Fibroblast of the aortic adventitia (primary cell): ENCODE data around the gene PSMB2. TPM values are rescaled to one million over a fixed set of nuclear protein-coding genes. Genes with fewer than 3 reads are reported as not detected.

ENCODE experiments used
- DNase-seq: peaks from one replicate; pipeline ENCODE4 v3.0.0-alpha.2; 2010; ENCODE audit warnings: low read depth
- H3K4me3 ChIP-seq: 2 replicates; pipeline ENCODE4 v1.5.1; 2011; ENCODE audit warnings: low read depth, mild to moderate bottlenecking, control low read depth, low read length, moderate library complexity
- total RNA-seq: library from RNA; depleted of rRNA; stranded (reverse); fragments of >200 nt; gene quantifications from 2 replicates; pipeline ENCODE4 v1.2.3, GENCODE V29; 2012; ENCODE audit warnings: low replicate concordance
- TF ChIP-seq, protein P1 (sequence below): IDR thresholded peaks from 2 replicates; pipeline ENCODE4 v1.5.1; 2011; ENCODE audit warnings: mild to moderate bottlenecking, low read length, control low read depth, inconsistent platforms; ENCODE audit not compliant: insufficient read depth

The PSMB2 gene
- total RNA-seq, 1 donor: 22.1 TPM

DNA sequence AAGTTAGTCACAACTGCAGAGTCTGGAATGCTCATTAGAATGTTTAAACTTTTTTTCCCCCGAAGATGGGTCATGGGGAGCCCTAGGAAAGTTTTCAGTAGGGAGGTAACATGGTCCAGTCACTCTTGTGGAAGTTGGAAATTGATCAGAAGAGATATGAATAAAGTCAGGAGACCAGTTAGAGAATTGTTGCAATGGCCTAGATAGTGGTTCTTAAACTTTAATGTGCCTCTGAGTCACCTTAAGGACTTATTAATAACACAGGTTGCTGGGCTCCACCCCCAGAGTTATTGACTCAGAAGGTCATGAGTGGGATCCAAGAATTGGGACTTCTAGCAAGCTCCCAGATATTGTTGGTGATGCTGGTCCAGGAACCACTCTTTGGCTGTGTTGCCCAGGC, 71.4 kb downstream of the PSMB2 start:
- DNase-seq: peak; percentile 74
- no peak overlapping the region for H3K4me3 ChIP-seq
- TF ChIP-seq, protein P1, sequence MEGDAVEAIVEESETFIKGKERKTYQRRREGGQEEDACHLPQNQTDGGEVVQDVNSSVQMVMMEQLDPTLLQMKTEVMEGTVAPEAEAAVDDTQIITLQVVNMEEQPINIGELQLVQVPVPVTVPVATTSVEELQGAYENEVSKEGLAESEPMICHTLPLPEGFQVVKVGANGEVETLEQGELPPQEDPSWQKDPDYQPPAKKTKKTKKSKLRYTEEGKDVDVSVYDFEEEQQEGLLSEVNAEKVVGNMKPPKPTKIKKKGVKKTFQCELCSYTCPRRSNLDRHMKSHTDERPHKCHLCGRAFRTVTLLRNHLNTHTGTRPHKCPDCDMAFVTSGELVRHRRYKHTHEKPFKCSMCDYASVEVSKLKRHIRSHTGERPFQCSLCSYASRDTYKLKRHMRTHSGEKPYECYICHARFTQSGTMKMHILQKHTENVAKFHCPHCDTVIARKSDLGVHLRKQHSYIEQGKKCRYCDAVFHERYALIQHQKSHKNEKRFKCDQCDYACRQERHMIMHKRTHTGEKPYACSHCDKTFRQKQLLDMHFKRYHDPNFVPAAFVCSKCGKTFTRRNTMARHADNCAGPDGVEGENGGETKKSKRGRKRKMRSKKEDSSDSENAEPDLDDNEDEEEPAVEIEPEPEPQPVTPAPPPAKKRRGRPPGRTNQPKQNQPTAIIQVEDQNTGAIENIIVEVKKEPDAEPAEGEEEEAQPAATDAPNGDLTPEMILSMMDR: no peak

DNA sequence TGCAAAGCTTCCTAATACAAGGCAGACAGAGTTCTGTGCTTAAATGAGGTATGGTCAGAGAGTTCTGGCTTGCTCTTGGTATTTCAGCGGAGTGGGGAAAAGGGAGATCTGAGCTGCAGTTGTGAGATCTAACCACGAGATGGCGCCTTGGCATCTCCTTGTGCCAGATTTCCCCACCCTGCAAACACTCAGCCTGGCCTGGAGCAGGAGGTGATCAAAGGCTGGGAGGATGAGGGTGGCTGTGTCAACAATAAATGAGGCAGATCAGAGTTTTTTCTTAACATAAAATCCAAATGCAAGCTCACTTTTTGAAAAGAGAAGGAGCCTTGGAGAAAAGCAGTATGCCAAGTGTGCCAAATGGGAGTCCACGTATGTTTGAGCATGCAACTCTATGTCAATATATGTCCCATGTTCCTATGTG, 72.3 kb downstream of the PSMB2 start:
- H3K4me3 ChIP-seq: no peak overlapping the region
- peak; percentile 76 for DNase-seq

DNA sequence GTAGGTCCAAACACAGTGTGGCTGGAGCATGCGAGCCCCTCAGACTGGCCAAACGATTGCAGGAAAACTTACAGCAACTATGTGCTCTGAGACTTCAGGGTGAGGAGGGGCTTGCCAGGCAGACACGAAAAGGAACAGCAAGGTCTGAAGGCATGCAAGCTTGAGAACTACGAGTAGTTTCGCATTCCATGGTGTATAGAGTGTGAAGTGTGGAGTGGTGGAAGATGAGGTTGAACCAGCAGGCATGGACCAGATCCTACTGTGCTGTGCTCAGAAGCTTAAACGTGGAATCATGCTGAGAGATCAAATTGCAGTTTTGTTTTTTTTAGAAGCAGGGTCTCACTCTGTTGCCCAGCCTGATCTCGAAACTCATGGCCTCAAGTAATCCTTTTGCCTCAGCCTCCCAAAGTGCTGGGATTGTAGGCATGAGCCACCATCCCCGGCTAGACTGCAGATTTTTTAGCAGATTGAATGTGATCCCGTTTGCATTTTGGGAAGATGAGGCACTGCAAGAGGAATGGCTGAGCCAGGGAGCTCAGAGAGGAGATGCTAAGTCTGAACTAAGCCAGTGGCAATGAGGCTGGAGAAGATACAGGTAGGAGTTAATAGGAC, 73.3 kb downstream of the PSMB2 start:
- TF ChIP-seq, protein P1: no peak
- no peak for DNase-seq
- H3K4me3 ChIP-seq: no peak overlapping the region

More for the DNA sequence above, 72.3 kb downstream of the PSMB2 start:
- TF ChIP-seq, protein P1: peak; percentile 85

DNA sequence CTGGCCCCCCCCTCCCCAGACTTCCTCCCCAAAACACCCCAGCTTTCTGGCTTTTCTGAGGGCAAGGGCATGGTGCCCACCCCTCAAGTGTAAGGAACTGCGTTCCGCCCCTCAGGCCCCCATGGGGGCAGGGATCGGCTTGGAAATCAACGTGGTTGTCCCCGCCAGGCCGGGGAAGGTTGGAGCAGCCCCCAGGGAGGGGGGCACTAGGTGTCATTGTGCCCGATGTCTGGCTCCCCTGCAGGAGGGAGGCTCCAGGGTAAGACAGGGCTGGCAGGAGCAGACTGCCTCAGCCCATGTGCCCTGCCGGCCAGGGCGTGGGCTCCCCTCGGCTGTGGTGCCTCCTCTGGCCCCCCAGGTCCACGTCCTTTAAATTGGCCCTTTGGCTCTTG, 75.6 kb downstream of the PSMB2 start:
- TF ChIP-seq, protein P1: no peak
- DNase-seq: no peak
- H3K4me3 ChIP-seq: no peak overlapping the region

DNA sequence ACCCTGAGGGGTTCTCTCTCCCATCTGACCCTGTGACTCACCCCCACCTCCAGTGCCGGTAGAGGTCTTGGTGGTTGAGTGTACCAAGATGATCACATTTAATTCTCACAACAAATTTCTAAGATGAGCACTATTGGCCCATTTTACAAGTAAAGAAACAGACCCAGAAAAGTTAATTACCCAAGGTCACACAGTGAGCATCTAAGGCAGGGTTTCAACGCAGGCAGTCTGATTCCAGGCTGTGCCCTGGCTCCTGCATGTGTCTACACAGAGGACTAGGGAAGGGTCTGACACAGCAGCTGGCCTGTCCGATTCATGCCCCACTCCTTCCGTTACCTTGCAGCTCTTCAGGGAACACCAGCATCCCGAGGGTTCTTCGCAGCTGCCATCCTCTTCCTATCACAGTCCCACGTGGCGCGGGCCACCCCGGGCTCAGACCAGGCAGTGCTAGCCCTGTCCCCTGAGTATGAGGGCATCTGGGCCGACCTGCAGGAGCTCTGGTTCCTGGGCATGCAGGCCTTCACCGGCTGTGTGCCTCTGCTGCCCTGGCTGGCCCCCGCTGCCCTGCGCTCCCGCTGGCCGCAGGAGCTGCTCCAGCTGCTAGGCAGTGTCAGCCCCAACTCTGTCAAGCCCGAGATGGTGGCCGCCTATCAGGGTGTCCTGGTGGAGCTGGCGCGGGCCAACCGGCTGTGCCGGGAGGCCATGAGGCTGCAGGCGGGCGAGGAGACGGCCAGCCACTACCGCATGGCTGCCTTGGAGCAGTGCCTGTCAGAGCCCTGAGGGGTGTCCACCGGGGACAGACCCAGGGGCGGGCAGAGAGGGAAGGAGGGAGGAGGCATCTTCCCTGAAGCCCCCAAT, 76.2 kb downstream of the PSMB2 start:
- DNase-seq: no peak
- TF ChIP-seq, protein P1: no peak
- no peak overlapping the region for H3K4me3 ChIP-seq

DNA sequence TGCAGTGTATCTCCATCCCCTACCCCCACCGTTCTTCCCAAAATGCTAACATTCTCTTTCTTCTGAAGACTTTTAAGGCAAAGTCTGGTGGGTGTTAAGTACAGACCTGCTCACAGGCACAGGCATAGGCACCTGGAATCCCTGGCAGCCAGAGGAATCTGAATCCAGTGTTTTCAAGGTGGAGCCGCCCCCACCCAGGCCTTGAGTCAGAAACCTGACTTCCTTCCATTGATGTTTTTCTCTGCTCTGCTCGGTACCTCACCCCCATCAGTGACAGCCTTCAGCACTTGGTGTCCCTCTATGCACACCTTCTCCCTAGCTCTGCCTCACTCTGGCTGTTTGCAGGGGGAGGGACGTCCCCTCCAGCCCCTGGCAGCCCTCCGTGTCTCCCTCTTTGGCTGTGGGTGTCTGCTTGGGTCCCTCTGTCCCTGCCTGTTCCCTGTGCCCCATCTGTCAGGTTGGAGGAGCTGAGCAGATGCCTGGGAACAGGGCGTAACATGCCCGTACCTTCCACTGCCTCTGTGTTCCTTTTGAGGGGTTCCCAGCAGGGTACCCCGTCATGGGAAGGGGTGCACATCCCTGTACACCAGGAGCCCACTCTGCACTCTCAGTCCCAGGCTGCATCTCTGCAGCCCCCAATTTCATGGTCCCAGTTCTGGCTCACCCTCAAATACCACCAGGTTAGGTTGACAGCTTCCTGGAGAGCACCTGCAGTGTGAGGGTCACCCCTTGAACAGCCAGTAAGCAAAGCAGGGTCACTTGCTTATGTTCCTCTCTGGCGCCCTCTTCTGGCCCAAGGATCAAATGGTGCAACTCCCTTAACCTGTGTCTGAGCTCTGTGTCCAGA, 77.1 kb downstream of the PSMB2 start:
- TF ChIP-seq, protein P1: peak; percentile 86
- peak; percentile 84 for DNase-seq
- H3K4me3 ChIP-seq: no peak overlapping the region
